GM21526 (cell line): ENCODE results near the gene SYMPK.
"Not testable (repeated sequence)": the region's sequence is repeated elsewhere in the genome, so short reads cannot be mapped to it uniquely, and the experiment has no call there.

Experiments used
- ATAC-seq: cut with Tn5 transposase; IDR thresholded peaks from one replicate; pipeline ENCODE4 v1.9.1; 2021; ENCODE audit warnings: moderate library complexity; ENCODE audit not compliant: unreplicated experiment, low FRiP score

The SYMPK gene

GRCh38 chr19:45862564-45863334 is at the start of gene SYMPK:
TSS of gene SYMPK (minus strand) at chr19:45863147. CDS start at chr19:45854495, 8,652 bp downstream.
- peak; percentile 87 for ATAC-seq

GRCh38 chr19:45911291-45911690 is 48.3 kb upstream of the SYMPK start:
- ATAC-seq: no peak

- ATAC-seq: no peak
These were observed 46.0 kb upstream of the SYMPK start for GRCh38 chr19:45908956-45909355.

- ATAC-seq: no peak
These were observed 43.3 kb upstream of the SYMPK start for GRCh38 chr19:45906221-45906620.

GRCh38 chr19:45905011-45905410 is 42.1 kb upstream of the SYMPK start:
- ATAC-seq: no peak

- peak; percentile 89 for ATAC-seq
These were observed 40.0 kb upstream of the SYMPK start for GRCh38 chr19:45902651-45903625.

GRCh38 chr19:45901912-45902650 is 39.1 kb upstream of the SYMPK start, which contains the start of gene MYPOP:
TSS of gene MYPOP (minus strand) at chr19:45902613. CDS start at chr19:45901773, 840 bp downstream.
- ATAC-seq: no peak

GRCh38 chr19:45901432-45901911 is 38.5 kb upstream of the SYMPK start:
- no peak for ATAC-seq

GRCh38 chr19:45900738-45901431 is 37.9 kb upstream of the SYMPK start:
- ATAC-seq: no peak

GRCh38 chr19:45899919-45900589 is 37.1 kb upstream of the SYMPK start:
- no peak for ATAC-seq

GRCh38 chr19:45899253-45899652 is 36.3 kb upstream of the SYMPK start:
- ATAC-seq: no peak

GRCh38 chr19:45897261-45897812 is 34.4 kb upstream of the SYMPK start:
- no peak for ATAC-seq

GRCh38 chr19:45895983-45896599 is 33.1 kb upstream of the SYMPK start:
- not testable (repeated sequence) for ATAC-seq

GRCh38 chr19:45895519-45895972 is 32.6 kb upstream of the SYMPK start:
- ATAC-seq: no peak

GRCh38 chr19:45890877-45891276 is 27.9 kb upstream of the SYMPK start:
- no peak for ATAC-seq

- ATAC-seq: no peak
These were observed 26.4 kb upstream of the SYMPK start for GRCh38 chr19:45889210-45889885.

- ATAC-seq: no peak
These were observed 24.3 kb upstream of the SYMPK start for GRCh38 chr19:45887200-45887710.
